HTR-8/SVneo (cell line): Measurements from ENCODE around the gene TRMT2A.

ENCODE experiments used
- DNase-seq: peaks from one replicate; pipeline ENCODE4 v3.0.0; 2011; ENCODE audit warnings: low spot score, mixed read lengths; ENCODE audit not compliant: insufficient read length
- FAIRE-seq: peaks from 2 replicates; lab custom pipeline; 2011; peaks lifted over from hg19 to GRCh38; lab: Jason Lieb, UNC

TRMT2A gene

DNA sequence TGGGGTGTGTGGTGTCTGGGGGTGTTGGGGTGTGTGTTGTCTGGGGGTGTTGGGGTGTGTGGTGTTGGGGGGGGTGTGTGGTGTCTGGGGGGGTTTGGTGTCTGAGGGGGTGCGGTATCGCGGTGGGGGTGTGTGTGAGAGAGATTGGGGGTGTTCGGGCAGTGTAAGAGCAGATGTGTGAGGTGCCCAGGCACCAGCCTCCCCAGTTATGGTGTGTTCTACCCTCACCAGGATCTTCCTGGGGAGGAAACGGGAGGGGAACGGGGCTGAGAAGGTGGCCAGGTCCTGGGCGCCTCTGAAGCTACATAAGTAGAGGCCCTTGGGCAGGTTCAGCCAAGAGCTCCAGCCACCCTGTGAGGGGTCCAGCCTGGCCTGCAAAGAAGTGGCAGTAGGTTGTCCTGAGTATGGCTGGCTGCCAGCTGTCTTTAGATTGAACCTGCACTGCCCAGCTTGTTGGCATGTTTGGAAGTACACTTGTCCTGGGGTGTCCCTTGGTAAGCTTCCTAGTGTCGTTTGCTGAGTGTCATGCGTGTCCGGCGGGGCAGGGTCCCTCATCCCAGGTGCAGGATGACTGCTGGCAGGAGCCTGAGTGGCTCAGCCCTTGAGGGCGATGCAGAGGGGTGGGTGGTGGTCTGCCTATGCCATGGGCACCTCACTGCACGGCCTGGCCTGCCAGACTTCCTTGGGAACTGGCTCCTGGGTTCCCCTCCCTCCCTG lies 6.5 kb upstream of the TRMT2A start:
- no peak for FAIRE-seq
- DNase-seq = no peak

DNA sequence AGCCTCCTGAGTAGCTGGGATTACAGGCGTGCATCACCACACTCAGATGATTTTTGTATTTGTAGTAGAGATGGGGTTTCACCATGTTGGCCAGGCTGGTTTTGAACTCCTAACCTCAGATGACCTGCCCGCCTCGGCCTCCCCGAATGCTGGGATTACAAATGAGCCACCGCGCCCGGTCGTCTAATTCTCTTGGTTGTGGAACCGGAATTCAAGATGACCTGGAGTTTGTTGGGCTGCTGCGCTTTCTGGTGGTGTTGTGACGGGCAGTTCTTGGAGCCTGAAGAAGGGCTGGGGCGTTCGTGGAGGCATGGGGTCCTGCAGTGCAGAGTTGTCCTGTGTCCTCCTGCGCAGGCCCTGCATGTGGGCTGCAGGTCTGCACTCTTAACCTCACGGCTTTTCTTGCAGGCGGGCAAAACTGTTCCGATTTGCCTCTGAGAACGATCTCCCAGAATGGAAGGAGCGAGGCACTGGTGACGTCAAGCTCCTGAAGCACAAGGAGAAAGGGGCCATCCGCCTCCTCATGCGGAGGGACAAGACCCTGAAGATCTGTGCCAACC lies 4.9 kb upstream of the TRMT2A start:
- FAIRE-seq = no peak
- no peak for DNase-seq

DNA sequence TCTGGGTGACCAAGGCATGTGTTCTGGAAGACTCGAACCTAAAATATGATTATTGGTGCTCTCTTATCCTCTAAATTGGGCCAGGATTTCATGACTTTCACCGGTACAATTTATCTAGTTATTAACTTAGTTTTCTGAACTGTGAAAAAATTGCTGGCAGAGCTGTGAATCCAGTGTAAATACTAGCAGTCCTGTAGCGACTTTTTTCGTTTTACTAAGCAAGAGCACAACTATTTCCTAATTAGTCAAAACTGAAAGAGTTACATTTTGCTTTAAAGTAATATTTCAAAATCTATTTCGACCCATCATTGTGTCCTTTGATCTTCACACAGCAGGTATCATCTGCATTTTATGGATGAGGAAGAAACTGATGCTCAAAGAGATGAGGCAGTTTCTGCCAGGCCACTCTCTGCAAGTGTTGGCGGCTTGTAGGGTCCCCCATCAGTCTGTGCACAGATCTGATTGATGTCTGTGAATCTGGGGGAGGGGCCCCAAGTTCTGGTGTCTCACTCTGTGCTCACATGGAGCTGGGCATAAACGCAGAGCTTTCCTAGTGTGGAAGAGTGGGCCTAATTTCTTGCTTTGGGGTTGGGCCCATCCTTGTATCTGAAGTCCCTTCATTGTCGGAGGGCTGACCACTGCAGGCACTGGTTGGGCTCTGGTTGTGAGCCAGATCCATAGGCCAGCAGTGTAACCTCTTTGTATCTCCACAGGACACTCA lies 1.4 kb upstream of the TRMT2A start:
- FAIRE-seq (no peak), DNase-seq (no peak)

DNA sequence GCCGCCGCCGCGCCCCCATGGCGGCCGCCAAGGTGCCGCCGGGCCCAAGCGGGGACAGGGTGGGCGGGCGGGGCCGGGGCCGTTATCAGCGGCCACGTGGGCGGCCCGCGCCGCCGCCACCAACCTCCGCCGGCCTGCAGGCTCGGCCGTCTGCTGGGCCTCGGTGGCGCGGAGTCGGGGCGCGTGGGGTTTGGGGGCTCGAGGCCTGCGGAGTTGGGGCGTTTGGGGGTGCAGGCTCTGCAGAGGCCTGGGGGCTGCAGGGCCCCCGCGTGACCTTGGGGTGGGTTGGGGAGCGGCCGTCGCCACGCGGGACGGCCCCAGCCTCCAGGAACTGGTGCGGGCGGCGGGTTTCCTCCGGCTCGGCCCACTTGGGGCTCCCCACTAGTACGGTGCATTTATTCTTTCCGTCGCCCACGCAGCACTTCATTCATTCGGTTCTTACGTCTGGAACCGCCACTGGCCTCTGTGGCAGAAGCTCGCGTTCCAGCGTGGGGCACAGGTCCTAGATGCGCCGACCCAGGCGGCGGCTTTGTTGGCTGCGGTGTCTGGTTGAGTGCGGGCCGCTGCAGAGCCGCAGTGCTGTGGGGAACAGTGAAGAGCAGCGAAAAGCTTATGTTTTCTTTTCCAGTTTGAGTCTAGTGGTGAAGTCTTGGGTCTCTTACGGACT lies 740 bp upstream of the TRMT2A start:
- FAIRE-seq (no peak), DNase-seq (no peak)

DNA sequence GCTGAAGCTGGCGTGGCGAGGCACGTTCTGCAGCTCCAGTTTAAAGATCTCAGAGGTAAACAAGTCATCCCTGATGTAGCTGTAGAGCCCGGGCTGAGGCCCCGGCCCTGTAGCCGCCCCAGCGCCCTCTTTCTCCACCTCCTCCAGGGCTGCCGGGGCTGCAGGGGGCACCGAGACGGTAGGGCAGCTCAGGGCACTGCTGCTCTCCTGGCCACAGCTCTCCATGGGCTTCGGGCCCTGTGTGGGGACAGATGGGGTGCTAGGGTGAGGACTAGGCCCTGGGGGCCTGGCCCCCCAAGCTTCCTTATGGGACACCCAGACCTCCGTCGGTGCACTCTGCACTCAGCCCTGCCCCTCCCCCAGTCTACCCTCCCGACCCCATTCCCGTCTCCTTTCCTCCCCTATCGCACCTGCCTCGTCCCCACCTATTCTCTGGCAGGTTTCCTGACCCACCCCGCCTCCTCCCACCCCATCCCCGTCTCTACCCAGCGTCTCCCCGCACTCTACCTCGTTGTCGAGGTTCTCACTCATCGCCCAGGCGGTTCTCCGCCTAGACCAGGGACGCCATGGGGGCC lies 563 bp downstream of the TRMT2A start:
- FAIRE-seq = no peak

DNA sequence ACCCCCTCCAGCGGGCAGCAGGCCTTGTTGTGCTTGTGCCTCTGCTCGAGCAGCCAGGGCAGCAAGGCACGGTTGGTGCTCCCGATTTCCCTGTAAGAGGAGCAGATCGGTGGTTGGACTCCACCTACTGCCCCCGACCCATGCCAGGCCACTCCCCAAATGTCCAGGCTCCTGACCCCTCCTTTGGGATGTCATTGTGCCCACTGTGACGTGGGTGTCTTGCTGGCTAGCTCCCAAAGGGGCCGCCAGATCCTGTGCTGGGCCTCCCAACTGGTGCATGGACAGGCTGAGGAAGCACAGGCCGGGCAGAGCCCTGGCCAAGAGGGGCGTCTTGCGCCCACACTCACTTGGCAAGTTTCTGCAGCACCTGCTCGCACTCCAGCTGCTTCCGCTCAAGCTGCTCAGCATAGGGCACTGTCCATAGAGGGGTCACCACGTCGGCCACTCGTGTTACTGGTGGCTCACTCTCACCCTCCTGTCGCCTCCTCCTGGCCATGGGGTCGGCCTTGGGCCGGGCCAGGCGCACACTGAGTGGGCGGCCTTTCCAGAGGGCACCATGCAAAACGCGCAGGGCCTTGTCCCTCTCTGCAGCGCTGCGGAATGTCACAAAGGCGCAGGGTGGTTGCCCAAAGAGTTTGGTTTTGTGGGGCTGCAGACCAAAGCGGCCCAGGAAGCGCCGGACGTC lies 1.2 kb downstream of the TRMT2A start, which contains the start of gene RANBP1:
Gene RANBP1 (plus strand): TSS at position 414 of the 685 bp plus-strand sequence. CDS start 81 bp downstream, at position 495.
- no peak for FAIRE-seq

More for the DNA sequence above, 563 bp downstream of the TRMT2A start:
- no peak for DNase-seq

DNA sequence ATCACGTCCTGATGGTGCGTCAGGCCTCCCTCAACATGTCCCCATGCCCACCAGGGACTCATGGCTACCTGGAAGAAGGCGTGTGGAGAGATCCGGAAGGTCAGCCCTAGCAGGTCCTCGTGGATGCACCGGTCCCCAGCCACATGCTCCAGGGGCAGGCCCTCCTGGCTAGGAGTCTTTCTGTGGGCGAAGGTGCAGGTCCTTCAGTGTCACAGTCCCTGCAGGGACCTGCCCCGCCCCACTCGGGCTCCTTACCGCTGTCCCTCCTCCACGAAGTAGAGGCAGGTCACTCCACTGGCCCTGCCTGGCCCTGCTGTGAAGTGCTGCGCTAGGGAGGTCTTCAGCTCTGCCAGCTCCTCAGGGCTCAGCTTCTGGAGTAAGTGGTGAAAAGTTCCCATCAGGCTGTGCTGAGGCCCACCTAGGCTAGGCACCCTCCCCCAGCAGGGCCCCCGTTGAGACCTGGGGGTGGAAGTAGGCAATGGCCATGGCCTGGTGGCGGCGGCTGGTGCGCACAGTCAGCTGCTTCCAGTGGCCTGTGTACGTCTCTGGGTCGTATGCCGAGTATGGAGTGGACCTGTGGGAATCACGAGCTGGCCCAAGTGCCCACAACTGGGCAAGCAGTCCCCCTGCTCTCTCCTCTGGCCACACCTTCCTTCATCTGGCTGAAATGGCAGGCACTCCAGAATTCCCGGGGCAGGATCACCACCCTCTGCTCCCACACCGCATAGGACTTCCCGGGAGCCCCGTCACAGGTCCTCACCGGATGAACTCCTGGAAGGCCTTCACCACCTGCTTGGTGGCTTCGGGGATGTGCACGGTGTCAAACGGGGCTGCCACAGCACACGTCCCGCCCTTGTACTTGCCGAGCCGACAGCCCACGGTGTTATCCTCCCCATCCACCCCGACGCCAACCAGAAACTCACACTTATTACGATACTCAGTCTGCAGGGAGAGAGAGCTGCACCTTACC lies 2.2 kb downstream of the TRMT2A start:
- DNase-seq (no peak), FAIRE-seq (no peak)

More for the DNA sequence above, 1.2 kb downstream of the TRMT2A start, which contains the start of gene RANBP1:
- no peak for DNase-seq

DNA sequence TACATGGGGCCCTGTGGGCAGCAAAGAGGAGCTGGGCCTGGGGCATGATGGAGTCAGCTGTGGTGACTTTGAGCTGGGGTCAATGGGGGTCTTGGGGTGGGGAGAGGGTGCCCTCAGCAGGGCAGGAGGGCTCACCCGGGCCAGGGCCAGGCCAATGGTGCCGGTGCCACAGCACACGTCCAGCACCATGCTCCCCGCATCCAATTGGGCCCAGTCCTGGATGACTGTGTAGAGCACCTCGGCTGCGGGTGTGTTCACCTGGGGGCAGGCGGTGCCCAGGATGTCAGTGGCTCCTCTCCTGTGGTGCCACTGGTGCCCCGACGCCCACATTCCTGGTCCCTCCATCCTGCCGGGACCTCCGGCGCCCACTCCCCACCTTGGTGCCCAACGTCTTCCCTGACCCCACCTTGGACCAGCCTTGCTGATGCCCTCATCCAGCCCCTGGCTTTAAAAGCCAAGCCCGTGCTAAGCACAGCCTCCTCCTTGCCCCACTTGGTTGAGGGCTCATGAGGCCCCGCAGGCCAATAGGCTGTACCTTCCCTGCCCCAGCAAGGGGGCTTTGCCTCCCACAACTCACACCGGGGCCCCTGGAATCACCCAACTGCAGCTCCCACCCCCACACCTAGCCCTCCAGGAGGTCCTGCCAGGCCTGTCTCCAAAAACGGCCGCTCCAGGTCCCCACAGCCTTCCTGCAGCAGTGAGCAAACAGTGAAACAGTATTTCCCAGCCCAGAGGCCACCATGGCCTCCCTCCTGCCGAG lies 3.3 kb downstream of the TRMT2A start:
- FAIRE-seq (no peak), DNase-seq (no peak)

DNA sequence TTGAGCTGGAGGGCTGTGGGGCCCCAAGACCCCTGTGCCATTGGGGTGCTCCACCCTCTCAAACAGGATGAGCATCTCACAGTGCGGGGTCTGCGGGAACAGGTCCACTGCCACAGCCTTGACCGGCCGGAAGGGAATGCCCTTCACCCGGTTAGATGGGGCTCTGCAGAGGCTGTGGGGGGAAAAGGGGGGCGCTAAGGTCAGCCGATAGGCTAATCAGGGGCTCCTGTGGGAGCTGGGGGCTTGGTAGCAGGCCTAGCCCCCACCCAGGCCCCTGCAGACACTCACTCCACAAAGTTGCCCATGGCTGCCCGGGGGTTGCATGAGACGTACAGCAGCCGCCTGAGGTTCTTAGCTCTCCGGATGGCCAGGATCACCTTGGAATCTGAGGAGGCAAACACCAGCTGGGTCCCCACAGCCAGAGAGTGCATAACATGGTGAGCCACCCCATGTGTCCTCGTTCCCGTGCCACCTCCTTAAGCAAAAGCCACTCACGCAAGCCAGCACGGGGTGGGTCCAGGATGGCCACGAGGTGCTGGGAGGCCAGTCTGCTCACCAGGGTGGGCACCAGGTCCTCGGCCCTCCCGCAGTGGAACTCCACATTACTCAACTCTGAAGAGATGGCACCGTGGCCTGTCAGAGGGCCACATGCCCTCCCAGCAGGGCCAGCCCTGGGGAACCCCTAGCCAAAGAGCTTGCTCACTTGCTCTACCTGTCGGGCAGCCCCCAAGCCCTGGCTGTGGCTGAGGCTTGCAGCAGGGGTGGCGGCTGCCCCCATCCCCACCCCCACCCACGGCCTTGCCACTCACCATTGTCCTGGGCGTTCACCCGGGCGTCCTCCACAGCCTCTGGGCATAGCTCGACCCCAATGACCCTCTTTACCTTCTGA lies 4.2 kb downstream of the TRMT2A start:
- FAIRE-seq (no peak), DNase-seq (no peak)

DNA sequence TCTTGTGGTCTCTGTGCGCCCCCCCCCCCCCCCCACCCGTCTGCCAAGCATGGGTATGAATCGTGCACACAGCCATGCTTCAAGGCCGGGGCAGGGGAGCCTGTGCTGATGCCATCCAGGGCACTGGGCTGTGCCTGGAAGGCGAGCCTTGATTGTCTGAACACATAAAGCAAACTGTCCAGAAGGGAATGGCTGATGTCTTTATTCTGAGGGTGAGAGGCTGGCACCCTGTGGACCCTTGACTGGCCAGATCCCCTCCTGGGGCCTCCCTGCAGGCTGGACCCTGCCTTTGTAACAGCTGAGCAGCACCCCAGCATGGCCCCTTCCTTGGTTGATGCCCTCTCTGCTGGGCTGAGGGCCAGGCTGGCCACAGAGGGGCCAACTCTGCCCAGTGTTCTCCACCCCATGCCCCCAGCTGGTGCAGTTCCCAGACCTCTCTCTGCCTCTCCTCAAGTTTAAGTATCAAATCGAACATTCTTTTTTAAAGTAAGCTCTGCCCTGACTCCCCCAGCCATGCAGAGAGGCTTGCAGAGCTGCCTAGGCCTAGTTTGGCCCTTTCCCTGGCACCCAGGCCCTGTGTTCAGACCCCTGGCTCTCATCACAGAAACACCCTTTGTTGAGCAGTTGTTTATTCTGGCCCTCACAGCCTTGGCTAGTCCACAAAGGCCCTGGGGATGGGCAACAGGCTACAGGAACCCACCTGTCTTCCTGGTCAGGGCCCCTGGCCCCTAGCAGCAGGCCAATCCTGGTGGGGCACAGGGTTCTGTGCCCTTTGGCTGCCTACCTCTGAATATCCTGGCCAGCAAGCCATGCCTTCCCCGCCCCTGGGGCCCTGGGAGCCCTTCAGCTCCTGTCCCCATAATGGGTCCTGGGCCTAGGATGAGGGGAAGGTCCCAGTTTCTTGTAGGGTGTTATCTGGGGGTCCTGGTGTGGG lies 5.1 kb downstream of the TRMT2A start:
- no peak for FAIRE-seq

DNA sequence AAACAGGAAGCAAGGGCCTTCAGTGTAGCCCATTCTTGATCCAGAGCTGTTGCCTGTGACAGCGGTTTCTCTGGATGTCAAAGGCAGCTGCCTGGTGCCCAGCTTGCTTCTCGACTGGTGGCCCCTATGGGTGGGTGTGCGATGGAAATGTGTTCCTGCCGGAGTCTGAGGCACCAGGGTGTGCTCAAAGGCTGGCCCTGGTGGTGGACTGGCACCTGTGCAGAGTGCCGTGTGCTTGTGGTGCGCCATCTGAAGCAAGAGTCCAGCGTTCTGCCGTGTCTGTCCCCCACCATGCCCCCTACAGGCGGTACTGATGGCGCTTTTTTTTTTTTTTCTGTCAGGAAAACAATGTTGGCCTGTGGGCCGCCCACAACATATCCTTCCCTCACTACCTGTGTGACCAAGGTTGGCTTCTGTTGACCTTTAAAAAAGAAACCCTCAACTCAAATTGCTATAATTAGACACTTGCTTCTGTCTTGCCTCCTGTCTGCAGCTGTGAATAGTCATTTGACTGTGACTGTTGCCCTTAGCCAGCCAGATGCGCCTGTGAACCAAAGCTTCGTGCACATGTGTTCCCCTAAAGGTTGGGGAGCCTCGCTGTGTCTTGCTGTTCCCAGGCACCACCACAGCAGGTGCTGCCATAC lies 5.9 kb downstream of the TRMT2A start:
- FAIRE-seq (no peak), DNase-seq (no peak)

More for the DNA sequence above, 5.1 kb downstream of the TRMT2A start:
- DNase-seq = no peak

DNA sequence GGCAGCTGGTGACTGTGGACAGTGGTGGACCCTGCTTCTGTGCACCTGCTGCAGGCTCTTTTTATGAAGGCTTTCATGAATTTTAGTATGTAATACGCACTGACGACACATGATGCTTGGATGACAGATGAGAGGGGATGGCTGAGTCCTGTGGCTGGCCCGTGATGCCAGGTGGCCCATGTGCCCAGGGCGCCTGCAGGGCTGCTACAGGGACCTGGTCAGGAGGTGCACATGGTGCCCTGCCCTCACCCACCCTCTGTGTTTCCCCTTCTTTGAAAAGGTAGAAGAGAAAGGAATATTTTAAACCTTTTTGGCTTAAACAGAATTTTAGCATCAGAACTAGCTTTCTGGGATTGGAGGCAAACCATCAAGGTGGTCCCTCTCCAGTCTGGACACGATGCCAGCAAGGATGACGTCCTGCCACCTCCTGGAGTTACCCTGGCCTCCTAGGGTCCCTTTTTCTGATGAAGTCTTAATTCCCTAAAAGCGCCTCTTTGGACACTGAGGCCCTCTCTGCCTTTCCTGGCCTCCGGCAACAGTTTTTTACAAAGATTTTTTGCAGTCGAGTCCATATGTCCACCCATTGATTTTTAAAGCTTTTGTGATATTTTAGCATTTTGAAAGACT lies 6.6 kb downstream of the TRMT2A start:
- FAIRE-seq (no peak), DNase-seq (no peak)

DNA sequence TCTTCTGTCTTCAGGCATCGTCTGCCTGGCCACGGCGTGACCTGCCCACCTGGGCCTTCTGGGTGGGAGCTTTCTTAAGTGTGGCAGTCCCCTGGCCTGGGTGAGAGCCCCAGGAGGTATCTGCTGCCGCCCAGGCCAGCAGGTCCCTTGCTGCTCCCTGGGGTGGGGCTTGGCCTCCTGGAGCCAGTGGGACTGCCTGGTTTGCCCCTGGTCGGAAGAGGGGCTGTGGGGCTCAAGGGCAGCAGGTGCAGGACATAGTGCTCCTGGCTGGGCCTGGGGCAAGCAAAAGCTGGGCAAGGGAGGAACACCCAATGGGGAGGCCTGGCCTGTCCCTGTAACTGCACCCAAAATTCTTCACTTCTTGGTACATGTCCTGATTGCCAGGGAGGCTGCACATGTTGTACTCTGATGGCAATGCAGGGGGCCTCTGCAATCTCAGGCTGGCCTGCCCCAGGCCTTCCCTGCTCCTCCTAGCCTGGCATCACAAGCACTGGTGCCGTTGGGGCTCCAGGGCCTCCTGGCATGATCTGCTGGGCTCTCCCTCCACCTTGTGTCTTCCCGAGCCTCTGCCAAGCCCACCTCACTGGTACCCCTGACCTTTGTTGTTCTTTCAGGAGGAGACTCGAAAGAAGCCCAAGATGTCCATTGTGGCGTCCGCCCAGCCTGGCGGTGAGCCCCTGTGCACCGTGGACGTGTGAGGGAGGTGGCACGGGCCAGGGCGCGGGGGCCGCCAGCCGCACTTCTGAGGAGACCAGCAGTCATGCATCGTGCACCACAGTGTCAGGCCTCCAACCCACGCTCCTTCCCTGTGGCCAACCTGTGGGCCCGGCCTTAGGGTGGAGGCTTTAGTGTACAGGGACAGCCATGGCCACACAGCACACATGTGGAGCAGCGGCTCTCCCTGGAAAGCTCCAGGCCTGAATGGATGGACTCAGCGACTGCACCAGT lies 7.3 kb downstream of the TRMT2A start:
- FAIRE-seq = no peak
- no peak for DNase-seq

DNA sequence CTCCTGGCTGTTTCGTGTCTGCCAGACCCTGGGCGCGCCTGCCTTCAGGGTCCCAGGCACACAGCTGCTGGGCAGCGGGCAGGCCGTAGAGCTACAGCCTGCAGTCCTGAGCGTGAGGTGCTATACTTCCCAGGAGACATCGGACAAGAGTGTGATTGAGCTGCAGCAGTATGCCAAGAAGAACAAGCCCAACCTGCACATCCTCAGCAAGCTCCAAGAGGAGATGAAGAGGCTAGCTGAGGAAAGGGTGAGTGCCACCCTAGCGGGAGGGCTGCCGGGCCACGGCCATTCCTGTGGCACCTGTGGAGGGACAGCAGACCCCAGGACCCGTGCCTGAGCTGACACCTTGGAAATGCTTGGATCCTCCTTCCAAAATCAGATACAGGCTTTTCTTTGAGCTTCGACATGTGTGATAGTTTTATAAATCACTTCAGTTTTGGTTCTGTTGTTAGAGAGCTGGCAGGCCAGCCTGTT lies 8.2 kb downstream of the TRMT2A start:
- no peak for FAIRE-seq
- no peak for DNase-seq
